ENCODE results near the gene POLE4. TPM values are rescaled to one million over a fixed set of nuclear protein-coding genes. Genes with fewer than 3 reads are reported as not detected.

Gene POLE4
- total RNA-seq, 1 donor from 2014 or later, result 46.1 TPM

DNA sequence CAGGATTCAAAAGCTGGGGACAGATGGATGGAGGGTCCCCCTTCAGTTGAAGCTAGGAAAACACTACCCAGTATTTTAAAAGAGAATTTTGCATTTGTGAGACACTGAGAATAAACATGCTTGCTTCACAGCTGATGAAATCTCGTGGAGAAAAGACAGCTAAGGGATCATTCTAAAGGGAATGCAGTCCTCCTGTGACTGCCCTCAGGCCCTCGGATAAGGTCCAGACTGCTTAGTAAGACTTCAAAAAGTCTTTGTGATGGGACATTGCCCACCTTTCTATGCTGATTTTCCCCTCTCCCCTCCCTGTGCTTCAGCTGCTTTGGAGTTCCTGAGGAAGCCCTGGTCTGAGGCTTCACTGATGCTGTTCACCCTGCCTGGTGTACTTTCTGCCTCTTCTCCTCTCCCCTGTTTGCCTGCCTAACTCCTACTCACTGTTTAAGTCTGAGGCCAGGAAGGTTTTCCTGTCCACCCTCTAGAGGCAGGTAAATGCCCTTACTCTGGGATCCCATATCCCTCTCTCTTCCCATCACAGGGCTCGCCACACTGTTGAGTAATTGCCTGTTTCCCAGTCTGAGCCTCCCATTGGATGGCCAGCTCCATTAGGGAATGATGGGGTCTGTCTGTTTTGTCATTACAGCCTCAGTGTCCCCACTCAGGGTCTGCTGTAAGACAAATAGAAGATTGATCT, 26.6 kb downstream of the POLE4 start:
- H3K27ac Mint-ChIP-seq, result no peak overlapping the region
- no peaks in the 10 kb centered on the region for H3K36me3 Mint-ChIP-seq (ENCODE audit: low read depth)
- no peaks in the 10 kb centered on the region for H3K4me1 Mint-ChIP-seq (ENCODE audit: low read depth)
- intact Hi-C loops (cut with micrococcal nuclease), result no loop called here
- no peaks in the 10 kb centered on the region for H3K9me3 Mint-ChIP-seq
- H3K4me3 Mint-ChIP-seq (ENCODE audit: low read depth), result no peak overlapping the region
- H3K27me3 Mint-ChIP-seq (ENCODE audit: low read depth), result no peaks in the 10 kb centered on the region
- DNase-seq (ENCODE audit: low spot score), result no peak

DNA sequence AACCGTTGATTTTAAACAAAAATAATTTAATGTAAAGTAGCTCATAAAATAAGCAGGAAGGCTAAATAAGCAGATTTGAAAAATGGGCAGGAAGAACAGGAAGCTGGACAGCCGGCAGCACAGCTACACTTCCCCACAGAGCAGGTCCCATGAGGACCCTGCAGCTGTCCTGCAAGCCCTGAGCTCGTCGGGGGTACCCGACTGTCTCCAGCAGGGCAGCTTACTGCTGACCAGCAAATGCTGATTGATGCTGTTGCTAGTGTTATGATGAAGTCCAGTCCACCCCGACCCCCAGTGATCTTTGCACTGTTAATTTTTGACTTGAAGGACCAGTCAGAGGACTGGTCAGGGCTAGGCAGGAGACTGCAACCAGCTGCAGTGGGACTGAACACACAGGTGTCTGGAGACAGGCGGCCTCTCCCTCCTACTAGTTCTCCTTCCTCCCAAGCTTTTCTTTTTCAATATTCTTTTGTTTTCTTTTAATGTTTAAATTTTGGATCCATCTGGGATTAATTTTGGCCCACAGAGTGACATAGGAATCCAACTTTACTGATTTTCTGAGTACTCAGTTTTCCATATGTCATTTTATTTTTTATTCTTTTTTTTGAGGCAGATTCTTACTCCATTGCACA, 27.7 kb downstream of the POLE4 start:
- no peak overlapping the region for H3K27ac Mint-ChIP-seq
- DNase-seq (ENCODE audit: low spot score), result no peak
- intact Hi-C loops (cut with micrococcal nuclease), result no loop called here
- H3K4me3 Mint-ChIP-seq (ENCODE audit: low read depth), result no peak overlapping the region
- no peaks in the 10 kb centered on the region for H3K4me1 Mint-ChIP-seq (ENCODE audit: low read depth)
- H3K27me3 Mint-ChIP-seq (ENCODE audit: low read depth), result no peaks in the 10 kb centered on the region
- H3K9me3 Mint-ChIP-seq, result no peaks in the 10 kb centered on the region
- H3K36me3 Mint-ChIP-seq (ENCODE audit: low read depth), result no peaks in the 10 kb centered on the region

DNA sequence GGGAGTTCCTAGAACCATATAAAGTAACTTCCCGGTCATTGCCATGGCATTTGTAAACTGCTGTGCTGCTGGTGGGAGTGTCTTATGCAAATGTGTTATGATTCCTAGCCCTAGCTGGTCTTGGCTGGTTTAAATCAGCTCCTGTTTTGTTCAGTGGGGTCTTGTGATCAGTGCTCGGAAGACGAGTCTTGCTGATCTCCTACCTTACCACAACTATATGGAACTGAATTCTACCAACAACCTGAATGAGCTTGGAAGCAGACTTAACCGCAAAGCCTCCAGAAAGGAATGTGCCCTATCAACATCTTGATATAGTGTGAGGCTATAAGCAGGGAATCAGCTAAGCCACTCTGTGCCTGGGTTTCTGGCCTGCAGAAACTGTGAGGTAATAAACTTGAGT, 33.5 kb downstream of the POLE4 start:
- H3K27me3 Mint-ChIP-seq (ENCODE audit: low read depth), result peaks cover 2% of the 10 kb centered on the region
- no peak overlapping the region for H3K27ac Mint-ChIP-seq
- no peaks in the 10 kb centered on the region for H3K9me3 Mint-ChIP-seq

DNA sequence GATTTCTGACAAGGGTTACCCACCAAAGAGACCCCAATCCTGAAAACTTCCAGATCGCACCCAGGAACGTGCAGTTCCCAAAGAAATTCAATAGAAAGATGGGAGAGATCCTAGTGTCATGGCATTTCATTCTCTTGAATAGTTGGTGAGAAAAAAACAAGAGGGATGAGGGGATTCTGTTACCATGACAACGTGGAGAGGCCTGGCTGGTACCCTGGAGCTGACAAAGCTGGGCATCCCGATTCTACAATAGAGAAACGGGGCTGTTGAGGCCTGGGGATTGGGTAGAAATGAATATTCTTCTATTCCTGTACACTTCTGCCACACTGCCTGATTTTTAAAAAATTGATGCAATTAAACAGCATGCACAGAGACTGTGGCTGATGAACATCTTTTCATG, 41.0 kb downstream of the POLE4 start:
- H3K36me3 Mint-ChIP-seq (ENCODE audit: low read depth), result no peaks in the 10 kb centered on the region
- no peak for DNase-seq (ENCODE audit: low spot score)
- no peak overlapping the region for H3K27ac Mint-ChIP-seq
- H3K9me3 Mint-ChIP-seq, result no peaks in the 10 kb centered on the region
- no peak overlapping the region for H3K4me3 Mint-ChIP-seq (ENCODE audit: low read depth)
- intact Hi-C loops (cut with micrococcal nuclease), result no loop called here
- no peaks in the 10 kb centered on the region for H3K27me3 Mint-ChIP-seq (ENCODE audit: low read depth)
- H3K4me1 Mint-ChIP-seq (ENCODE audit: low read depth), result no peaks in the 10 kb centered on the region

More for the DNA sequence above, 33.5 kb downstream of the POLE4 start:
- H3K4me3 Mint-ChIP-seq (ENCODE audit: low read depth), result no peak overlapping the region
- H3K4me1 Mint-ChIP-seq (ENCODE audit: low read depth), result no peaks in the 10 kb centered on the region
- no peak for DNase-seq (ENCODE audit: low spot score)
- intact Hi-C loops (cut with micrococcal nuclease), result no loop called here
- no peaks in the 10 kb centered on the region for H3K36me3 Mint-ChIP-seq (ENCODE audit: low read depth)

DNA sequence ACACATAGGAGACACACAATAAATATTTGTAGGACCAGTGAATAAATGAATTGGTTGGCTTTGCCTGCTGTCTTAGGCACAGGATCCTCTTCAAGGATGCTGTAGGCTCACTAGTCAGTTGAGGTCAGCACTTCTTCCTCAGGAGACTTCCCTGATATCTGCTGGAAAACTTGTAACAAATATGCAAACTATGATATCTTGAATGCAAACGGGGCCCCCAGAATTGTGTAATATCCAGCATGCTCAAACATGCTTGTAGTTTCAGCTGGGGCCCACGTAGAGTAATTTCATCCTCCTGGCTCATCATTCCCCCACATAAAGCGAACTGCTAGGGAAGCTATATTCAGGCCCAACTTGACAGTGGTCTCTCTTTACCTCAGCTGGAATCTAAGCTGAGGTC, 43.6 kb downstream of the POLE4 start:
- DNase-seq (ENCODE audit: low spot score), result no peak
- no peak overlapping the region for H3K27ac Mint-ChIP-seq
- no peaks in the 10 kb centered on the region for H3K9me3 Mint-ChIP-seq
- intact Hi-C loops (cut with micrococcal nuclease), result no loop called here
- H3K4me3 Mint-ChIP-seq (ENCODE audit: low read depth), result no peak overlapping the region
- H3K36me3 Mint-ChIP-seq (ENCODE audit: low read depth), result no peaks in the 10 kb centered on the region
- no peaks in the 10 kb centered on the region for H3K27me3 Mint-ChIP-seq (ENCODE audit: low read depth)
- H3K4me1 Mint-ChIP-seq (ENCODE audit: low read depth), result no peaks in the 10 kb centered on the region

DNA sequence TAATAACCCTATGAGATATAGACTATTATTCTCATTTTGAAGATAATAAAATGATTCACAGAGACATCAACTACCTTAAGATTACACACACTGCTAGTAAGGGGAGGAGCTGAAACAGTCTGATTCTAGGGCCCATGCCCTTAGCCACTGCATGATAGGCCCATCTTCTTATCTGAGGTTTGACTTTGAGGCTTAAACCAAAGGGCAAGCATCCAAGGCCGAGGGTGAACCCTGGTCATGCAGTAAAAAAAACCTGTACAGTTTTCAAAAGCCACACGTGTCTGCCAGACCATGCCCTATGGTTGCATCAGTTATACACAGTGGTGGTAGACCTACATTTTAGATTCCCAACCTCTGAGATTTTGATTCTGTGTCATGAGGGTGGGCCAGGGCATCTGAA, 44.8 kb downstream of the POLE4 start:
- Mint-ChIP-seq H3K4me1 (ENCODE audit: low read depth) (no peaks in the 10 kb centered on the region), H3K36me3 (ENCODE audit: low read depth) (no peaks in the 10 kb centered on the region), H3K9me3 (no peaks in the 10 kb centered on the region), H3K27ac (no peak overlapping the region), H3K4me3 (ENCODE audit: low read depth) (no peak overlapping the region), H3K27me3 (ENCODE audit: low read depth) (no peaks in the 10 kb centered on the region)
- DNase-seq (ENCODE audit: low spot score), result no peak
- intact Hi-C loops (cut with micrococcal nuclease), result no loop called here

DNA sequence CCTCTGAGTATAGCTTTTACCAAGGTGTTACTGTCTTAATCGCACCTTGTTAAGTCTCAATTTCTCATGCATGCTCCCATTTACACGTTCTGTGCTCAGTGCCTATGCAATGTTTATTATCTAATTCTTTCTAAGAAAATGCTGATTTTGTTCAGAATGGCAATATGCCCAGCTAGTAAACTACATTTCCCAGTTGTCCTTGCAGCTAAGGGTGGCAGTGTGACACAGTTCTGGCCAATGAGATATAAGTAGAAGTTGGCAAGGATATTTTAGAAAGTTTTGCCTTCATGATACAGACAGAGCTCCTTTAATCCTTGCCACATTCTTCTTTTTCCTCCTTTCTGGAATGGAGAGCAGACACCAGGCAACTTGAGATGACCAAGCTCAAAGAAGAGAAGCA, 45.3 kb downstream of the POLE4 start:
- no peaks in the 10 kb centered on the region for H3K36me3 Mint-ChIP-seq (ENCODE audit: low read depth)
- H3K9me3 Mint-ChIP-seq, result no peaks in the 10 kb centered on the region
- DNase-seq (ENCODE audit: low spot score), result no peak

DNA sequence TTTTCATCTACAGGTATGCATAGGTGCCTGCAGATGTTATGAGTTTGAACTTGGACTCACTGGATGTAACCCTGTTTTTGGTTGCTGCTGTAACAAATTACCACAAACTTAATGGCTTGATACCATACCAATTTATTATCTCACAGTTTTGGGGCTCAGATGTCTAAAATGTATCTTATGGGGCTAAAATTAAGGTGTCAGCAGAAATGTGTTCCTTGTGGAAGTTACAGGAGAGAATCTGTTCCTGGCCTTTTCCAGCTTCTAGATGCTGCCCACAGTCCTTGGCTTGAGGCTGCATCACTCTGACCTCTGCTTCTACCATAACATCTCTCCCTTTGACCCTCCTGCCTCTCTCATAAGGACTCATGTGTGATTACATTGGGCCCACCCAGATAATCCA, 47.6 kb downstream of the POLE4 start:
- Mint-ChIP-seq H3K4me3 (ENCODE audit: low read depth) (no peak overlapping the region), H3K9me3 (no peaks in the 10 kb centered on the region), H3K36me3 (ENCODE audit: low read depth) (no peaks in the 10 kb centered on the region), H3K27ac (no peak overlapping the region), H3K27me3 (ENCODE audit: low read depth) (no peaks in the 10 kb centered on the region), H3K4me1 (ENCODE audit: low read depth) (no peaks in the 10 kb centered on the region)
- no peak for DNase-seq (ENCODE audit: low spot score)
- intact Hi-C loops (cut with micrococcal nuclease), result no loop called here

More for the DNA sequence above, 45.3 kb downstream of the POLE4 start:
- Mint-ChIP-seq H3K4me1 (ENCODE audit: low read depth) (no peaks in the 10 kb centered on the region), H3K27me3 (ENCODE audit: low read depth) (no peaks in the 10 kb centered on the region), H3K27ac (no peak overlapping the region), H3K4me3 (ENCODE audit: low read depth) (no peak overlapping the region)
- intact Hi-C loops (cut with micrococcal nuclease), result no loop called here

DNA sequence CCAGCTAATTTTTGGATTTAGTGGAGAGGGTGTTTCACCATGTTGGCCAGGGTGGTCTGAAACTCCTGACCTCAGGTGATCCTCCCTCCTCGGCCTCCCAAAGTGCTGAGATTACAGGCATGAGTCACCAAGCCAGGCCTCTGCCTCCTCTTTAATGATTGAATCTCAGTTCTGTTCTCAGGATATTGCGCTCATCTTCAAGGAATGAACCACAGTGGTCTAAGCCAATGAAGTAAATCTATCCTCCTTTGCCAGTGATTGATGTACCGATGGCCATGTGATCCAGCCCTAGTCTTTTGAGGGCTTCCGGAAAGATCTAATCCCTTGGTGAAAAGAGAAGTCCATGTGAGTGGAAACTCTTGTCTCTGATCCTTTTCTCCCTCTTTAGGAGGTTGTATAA, 48.6 kb downstream of the POLE4 start:
- Mint-ChIP-seq H3K27me3 (ENCODE audit: low read depth) (no peaks in the 10 kb centered on the region), H3K36me3 (ENCODE audit: low read depth) (no peaks in the 10 kb centered on the region), H3K4me1 (ENCODE audit: low read depth) (no peaks in the 10 kb centered on the region), H3K9me3 (no peaks in the 10 kb centered on the region), H3K4me3 (ENCODE audit: low read depth) (no peak overlapping the region), H3K27ac (no peak overlapping the region)
- no peak for DNase-seq (ENCODE audit: low spot score)
- intact Hi-C loops (cut with micrococcal nuclease), result no loop called here

DNA sequence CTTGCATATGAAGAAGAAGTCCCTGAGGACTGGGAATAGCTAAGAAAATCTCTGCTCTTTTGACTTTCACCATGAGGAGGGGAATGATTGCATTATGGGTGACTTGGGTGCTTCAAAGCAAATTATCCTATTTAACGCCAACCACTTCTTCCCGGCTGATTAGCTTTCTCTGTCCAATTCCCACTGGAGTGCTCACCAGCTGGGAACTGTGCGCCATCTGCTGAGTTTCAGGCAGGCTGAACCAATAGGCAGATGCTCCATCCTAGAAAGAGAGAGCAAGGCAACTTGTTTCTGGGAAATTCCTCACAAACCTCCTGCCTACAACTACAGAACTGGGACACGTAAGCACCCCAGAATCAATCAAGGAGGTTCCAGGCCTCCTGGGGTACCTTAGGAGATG, 49.4 kb downstream of the POLE4 start:
- Mint-ChIP-seq H3K4me1 (ENCODE audit: low read depth) (no peaks in the 10 kb centered on the region), H3K27ac (no peak overlapping the region), H3K27me3 (ENCODE audit: low read depth) (no peaks in the 10 kb centered on the region), H3K9me3 (no peaks in the 10 kb centered on the region), H3K36me3 (ENCODE audit: low read depth) (no peaks in the 10 kb centered on the region), H3K4me3 (ENCODE audit: low read depth) (no peak overlapping the region)
- intact Hi-C loops (cut with micrococcal nuclease), result no loop called here
- no peak for DNase-seq (ENCODE audit: low spot score)

DNA sequence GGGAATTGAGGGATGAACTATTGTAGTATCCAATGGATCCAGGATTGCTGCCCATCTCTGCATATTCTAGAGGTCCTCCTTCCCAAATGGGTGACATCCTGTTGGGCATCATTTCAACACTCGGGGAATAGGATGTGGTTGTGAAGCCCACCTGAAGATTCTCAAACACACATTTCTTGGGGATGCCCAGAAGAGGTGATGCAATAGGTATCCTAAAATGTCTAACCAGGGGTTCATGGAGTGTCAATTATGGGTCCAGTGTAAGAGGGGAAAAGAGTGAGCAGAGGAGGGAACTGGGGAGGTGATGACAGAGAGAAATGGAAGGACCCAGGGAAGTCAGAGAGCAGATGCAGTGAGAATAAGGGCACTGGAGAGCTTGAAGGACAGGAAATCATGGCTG, 52.1 kb downstream of the POLE4 start:
- Mint-ChIP-seq H3K9me3 (no peaks in the 10 kb centered on the region), H3K4me1 (ENCODE audit: low read depth) (no peaks in the 10 kb centered on the region), H3K4me3 (ENCODE audit: low read depth) (no peak overlapping the region), H3K27me3 (ENCODE audit: low read depth) (peaks cover 2% of the 10 kb centered on the region), H3K36me3 (ENCODE audit: low read depth) (no peaks in the 10 kb centered on the region), H3K27ac (no peak overlapping the region)
- no peak for DNase-seq (ENCODE audit: low spot score)
- intact Hi-C loops (cut with micrococcal nuclease), result no loop called here

DNA sequence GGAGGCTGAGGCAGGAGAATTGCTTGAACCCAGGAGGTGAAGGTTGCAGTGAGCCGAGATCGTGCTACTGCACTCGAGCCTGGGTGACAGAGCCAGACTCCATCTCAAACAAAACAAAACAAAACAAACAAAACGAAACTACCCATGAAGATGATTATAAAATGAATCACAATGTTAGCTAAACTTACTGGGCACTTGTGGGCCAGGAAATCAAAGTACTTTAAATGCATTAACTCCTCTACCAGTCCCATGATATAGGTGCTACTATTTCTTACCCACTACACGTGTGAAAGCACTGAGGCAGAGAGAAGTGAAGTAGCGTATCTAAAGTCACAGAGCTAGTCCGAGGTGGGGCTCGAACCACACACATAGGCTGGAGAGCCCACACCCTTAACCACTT, 53.6 kb downstream of the POLE4 start:
- no peak for DNase-seq (ENCODE audit: low spot score)
- Mint-ChIP-seq H3K27ac (no peak overlapping the region), H3K4me1 (ENCODE audit: low read depth) (no peaks in the 10 kb centered on the region), H3K9me3 (no peaks in the 10 kb centered on the region), H3K36me3 (ENCODE audit: low read depth) (no peaks in the 10 kb centered on the region), H3K27me3 (ENCODE audit: low read depth) (peaks cover 2% of the 10 kb centered on the region), H3K4me3 (ENCODE audit: low read depth) (no peak overlapping the region)
- intact Hi-C loops (cut with micrococcal nuclease), result no loop called here

DNA sequence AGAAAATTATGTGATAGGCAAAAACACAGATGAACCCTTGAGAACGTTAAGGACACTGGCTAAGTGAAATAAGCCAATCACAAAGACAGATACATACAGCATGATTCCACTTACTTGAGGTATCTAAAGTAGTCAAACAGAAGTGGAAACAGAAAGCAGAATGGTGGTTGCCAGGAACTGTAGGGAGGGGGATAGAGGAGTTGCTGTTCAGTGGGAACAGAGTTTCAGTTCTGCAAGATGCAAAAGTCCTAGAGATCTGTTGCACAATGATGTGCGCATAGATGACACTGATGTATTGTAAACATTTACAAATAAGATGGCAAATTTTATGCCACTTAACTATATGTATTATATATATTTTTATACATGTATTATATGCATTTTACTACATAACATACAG, 59.7 kb downstream of the POLE4 start:
- H3K36me3 Mint-ChIP-seq (ENCODE audit: low read depth), result no peaks in the 10 kb centered on the region
- H3K4me1 Mint-ChIP-seq (ENCODE audit: low read depth), result no peaks in the 10 kb centered on the region
- H3K4me3 Mint-ChIP-seq (ENCODE audit: low read depth), result no peak overlapping the region
- H3K9me3 Mint-ChIP-seq, result no peaks in the 10 kb centered on the region
- peaks cover 4% of the 10 kb centered on the region for H3K27me3 Mint-ChIP-seq (ENCODE audit: low read depth)
- DNase-seq (ENCODE audit: low spot score), result no peak
- intact Hi-C loops (cut with micrococcal nuclease), result no loop called here
- H3K27ac Mint-ChIP-seq, result no peak overlapping the region
